ENCODE data around the gene NR4A1. TPM values are rescaled to one million over a fixed set of nuclear protein-coding genes. Genes with fewer than 3 reads are reported as not detected.

Gene NR4A1
- total RNA-seq, 6 experiments from 2014 or later, result 5.0 to 8.8 (median 7.7) TPM

GRCh38 chr12:52005218-52005902 is 45.9 kb upstream of the NR4A1 start:
- WGBS (ENCODE audit: insufficient coverage, low coverage, low lambda C conversion rate, missing lambda C conversion rate), result 64% methylated on average over 6 of the region's 10 CpGs
- H3K27ac ChIP-seq, result no peak overlapping the region
- H3K4me3 ChIP-seq, result no peak overlapping the region
- ATAC-seq (no peak), DNase-seq (no peak)
- peaks cover 0 to 9% (median 0%) of the 10 kb centered on the region in 4 donors for H3K4me1 ChIP-seq
- no peaks in the 10 kb centered on the region for H3K36me3 ChIP-seq
- intact Hi-C loops (cut with DNase I), result loop anchor here in 1 of 2 donors (5.0 kb wide), 1 partner anchor 117 kb away; no protein-coding TSS in a partner anchor
- TF ChIP-seq, protein P1, sequence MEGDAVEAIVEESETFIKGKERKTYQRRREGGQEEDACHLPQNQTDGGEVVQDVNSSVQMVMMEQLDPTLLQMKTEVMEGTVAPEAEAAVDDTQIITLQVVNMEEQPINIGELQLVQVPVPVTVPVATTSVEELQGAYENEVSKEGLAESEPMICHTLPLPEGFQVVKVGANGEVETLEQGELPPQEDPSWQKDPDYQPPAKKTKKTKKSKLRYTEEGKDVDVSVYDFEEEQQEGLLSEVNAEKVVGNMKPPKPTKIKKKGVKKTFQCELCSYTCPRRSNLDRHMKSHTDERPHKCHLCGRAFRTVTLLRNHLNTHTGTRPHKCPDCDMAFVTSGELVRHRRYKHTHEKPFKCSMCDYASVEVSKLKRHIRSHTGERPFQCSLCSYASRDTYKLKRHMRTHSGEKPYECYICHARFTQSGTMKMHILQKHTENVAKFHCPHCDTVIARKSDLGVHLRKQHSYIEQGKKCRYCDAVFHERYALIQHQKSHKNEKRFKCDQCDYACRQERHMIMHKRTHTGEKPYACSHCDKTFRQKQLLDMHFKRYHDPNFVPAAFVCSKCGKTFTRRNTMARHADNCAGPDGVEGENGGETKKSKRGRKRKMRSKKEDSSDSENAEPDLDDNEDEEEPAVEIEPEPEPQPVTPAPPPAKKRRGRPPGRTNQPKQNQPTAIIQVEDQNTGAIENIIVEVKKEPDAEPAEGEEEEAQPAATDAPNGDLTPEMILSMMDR (IDR thresholded peaks at IDR 0.05), result no peak
- no peak for TF ChIP-seq POLR2A (IDR thresholded peaks at IDR 0.05)
- H3K27me3 ChIP-seq, result no peaks in the 10 kb centered on the region
- no peaks in the 10 kb centered on the region for H3K9me3 ChIP-seq

DNA sequence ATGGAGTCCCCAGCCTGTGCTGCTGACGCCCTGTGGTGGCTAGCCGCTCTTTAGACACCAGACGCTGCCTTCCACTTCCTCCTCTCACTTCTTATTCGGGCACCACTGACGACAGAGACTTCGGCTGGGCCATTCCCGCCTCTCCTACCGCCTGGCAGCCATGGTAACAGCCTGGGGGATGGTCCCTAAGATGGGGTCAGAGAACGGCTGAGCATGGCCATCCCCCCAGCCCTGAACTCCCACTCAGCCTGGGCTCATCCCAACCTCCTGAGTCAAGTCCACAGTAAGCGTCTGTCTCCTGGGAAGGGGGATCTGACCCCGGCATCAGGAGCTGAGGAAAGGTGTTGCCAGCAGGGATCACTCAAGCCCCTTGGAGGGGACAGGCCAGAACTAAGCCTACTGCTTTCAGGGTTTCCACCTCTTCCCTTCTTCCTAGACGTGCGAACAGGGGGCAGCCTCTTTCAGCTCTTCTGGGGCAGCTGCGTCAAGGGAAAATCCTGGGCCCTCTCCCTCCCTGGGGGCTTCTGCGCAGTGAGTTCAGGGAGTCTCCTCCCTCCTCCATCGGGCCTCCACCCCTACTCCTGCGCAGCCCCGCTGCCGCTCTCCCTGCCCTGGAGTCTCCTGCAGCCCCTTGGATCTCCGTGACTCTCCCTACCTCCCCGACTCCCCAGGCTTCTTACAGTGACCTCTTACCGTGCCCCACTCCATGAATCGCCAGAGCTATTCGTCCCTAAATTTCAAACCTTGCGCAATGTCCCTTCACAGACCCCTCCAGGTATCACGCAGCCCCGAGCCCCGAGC is 45.1 kb upstream of the NR4A1 start:
- Histone ChIP-seq H3K4me3 (peak overlapping the region in 2 of 3 donors; percentile 48 to 53), H3K27ac (no peak overlapping the region), H3K36me3 (no peaks in the 10 kb centered on the region), H3K9me3 (no peaks in the 10 kb centered on the region), H3K27me3 (no peaks in the 10 kb centered on the region), H3K4me1 (peaks cover 0 to 9% (median 0%) of the 10 kb centered on the region in 4 donors)
- ATAC-seq (peak; percentile 19 to 33 (median 30)), DNase-seq (peak in 2 of 3 donors; percentile 61 to 76)
- TF ChIP-seq, protein P1 (IDR thresholded peaks at IDR 0.05), result no peak
- TF ChIP-seq POLR2A (IDR thresholded peaks at IDR 0.05), result no peak
- WGBS (ENCODE audit: insufficient coverage, low coverage, low lambda C conversion rate, missing lambda C conversion rate), result 9% methylated on average over 14 of the region's 28 CpGs
- intact Hi-C loops (cut with DNase I), result loop anchor here in 1 of 2 donors (5.0 kb wide), 1 partner anchor 116 kb away; no protein-coding TSS in a partner anchor

DNA sequence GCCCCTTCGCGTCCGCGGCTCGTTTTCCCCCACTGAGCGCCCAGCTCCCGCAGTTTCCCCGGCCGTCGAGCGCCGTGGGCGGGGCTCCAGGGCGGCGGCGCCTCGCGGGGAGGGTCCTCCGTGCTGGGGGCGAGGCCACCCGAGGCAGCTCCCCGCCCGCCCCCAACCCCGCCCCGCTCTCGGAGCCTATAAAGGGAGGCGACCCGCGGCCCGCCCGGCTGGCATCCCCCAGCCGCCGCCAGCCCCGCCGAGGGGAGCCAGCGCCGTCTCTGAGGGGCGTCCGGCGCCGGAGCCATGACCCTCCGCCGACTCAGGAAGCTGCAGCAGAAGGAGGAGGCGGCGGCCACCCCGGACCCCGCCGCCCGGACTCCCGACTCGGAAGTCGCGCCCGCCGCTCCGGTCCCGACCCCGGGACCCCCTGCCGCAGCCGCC is 44.5 kb upstream of the NR4A1 start, which contains the start of gene TAMALIN:
Gene TAMALIN (plus strand): TSS at position 221 of the 432 bp plus-strand sequence. CDS start 74 bp downstream, at position 295.
- Histone ChIP-seq H3K4me1 (peaks cover 0 to 9% (median 0%) of the 10 kb centered on the region in 4 donors), H3K27me3 (no peaks in the 10 kb centered on the region), H3K4me3 (peak within 1 kb of the TSS; percentile 44 to 53 (median 48)), H3K27ac (peak within 1 kb of the TSS; percentile 57 to 75 (median 64)), H3K9me3 (no peaks in the 10 kb centered on the region), H3K36me3 (no peaks in the 10 kb centered on the region)
- intact Hi-C loops (cut with DNase I), result loop anchor here in 1 of 2 donors (5.0 kb wide), 1 partner anchor 116 kb away; no protein-coding TSS in a partner anchor
- 0% methylated on average over 3 of the region's 60 CpGs for WGBS (ENCODE audit: insufficient coverage, low coverage, low lambda C conversion rate, missing lambda C conversion rate)
- DNase-seq, result peak; percentile 70 to 77 (median 70)
- TF ChIP-seq POLR2A (IDR thresholded peaks at IDR 0.05), result peak; percentile 87
- TF ChIP-seq, protein P1 (IDR thresholded peaks at IDR 0.05), result no peak
- peak; percentile 36 to 63 (median 53) for ATAC-seq

GRCh38 chr12:52007158-52007921 is 43.9 kb upstream of the NR4A1 start:
- Histone ChIP-seq H3K4me1 (peaks cover 0 to 9% (median 0%) of the 10 kb centered on the region in 4 donors), H3K27me3 (no peaks in the 10 kb centered on the region), H3K9me3 (no peaks in the 10 kb centered on the region), H3K4me3 (peak overlapping the region; percentile 44 to 53 (median 48)), H3K36me3 (no peaks in the 10 kb centered on the region), H3K27ac (peak overlapping the region; percentile 57 to 75 (median 64))
- WGBS (ENCODE audit: insufficient coverage, low coverage, low lambda C conversion rate, missing lambda C conversion rate), result 17% methylated on average over 15 of the region's 72 CpGs
- ATAC-seq (peak; percentile 4 to 36 (median 22)), DNase-seq (peak in 1 of 3 donors; percentile 67)
- intact Hi-C loops (cut with DNase I), result loop anchor here in 1 of 2 donors (5.0 kb wide), 1 partner anchor 115 kb away; no protein-coding TSS in a partner anchor
- TF ChIP-seq, protein P1 (IDR thresholded peaks at IDR 0.05), result no peak
- TF ChIP-seq POLR2A (IDR thresholded peaks at IDR 0.05), result peak; percentile 26
